GM12878 (cell line): ENCODE results near the gene SPATA19.

Experiments
- ETV6 ChIP-seq, 2 experiments: fragments of 450-650 bp in 1 of 2; IDR thresholded peaks in 1 of 2; conservative IDR thresholded peaks in 1 of 2; 2 replicates each; pipeline ENCODE4 v1.6.1; 2014; ENCODE audit warnings: antibody characterized with exemption in 1 of 2, borderline replicate concordance in 1 of 2, low read depth in 1 of 2, mild to moderate bottlenecking in 1 of 2, moderate library complexity in 1 of 2
- EZH2 ChIP-seq: IDR thresholded peaks from 2 replicates; pipeline ENCODE4 v1.6.1; 2012; ENCODE audit warnings: low read depth, mild to moderate bottlenecking, control low read depth, inconsistent platforms, low read length, borderline replicate concordance; ENCODE audit not compliant: control insufficient read depth
- FOXK2 ChIP-seq: fragments of 450-650 bp; IDR thresholded peaks from 2 replicates; pipeline ENCODE4 v1.6.1; 2017; ENCODE audit warnings: mild to moderate bottlenecking, moderate library complexity
- LARP7 ChIP-seq: fragments of 450-650 bp; IDR thresholded peaks from 2 replicates; pipeline ENCODE4 v1.6.1; 2017; ENCODE audit warnings: mild to moderate bottlenecking
- PML ChIP-seq: IDR thresholded peaks from 2 replicates; pipeline ENCODE4 v1.6.1; 2012; ENCODE audit warnings: low read length, inconsistent platforms
- RELA ChIP-seq: fragments of 450-650 bp; IDR thresholded peaks from 2 replicates; pipeline ENCODE4 v1.8.0; 2014; ENCODE audit warnings: borderline replicate concordance; ENCODE audit not compliant: partially characterized antibody

- TF ChIP-seq EZH2 (no peak), PML (no peak), ETV6 (conservative IDR thresholded peaks at IDR 0.05 in 1 of 2, IDR thresholded peaks at IDR 0.05 in 1 of 2; ENCODE audit: borderline replicate concordance in 1 of 2, low read depth in 1 of 2) (no peak), RELA (no peak), LARP7 (no peak), FOXK2 (no peak)
Measured at GRCh38 chr11:133817449-133817848, 27.9 kb downstream of the SPATA19 start.
